HG03097 (cell line): ENCODE data around the gene DYNLT3.

ENCODE experiments used
- ATAC-seq: cut with Tn5 transposase; IDR thresholded peaks from one replicate; pipeline ENCODE4 v1.9.1; 2021; ENCODE audit not compliant: unreplicated experiment, low FRiP score

Gene DYNLT3

DNA sequence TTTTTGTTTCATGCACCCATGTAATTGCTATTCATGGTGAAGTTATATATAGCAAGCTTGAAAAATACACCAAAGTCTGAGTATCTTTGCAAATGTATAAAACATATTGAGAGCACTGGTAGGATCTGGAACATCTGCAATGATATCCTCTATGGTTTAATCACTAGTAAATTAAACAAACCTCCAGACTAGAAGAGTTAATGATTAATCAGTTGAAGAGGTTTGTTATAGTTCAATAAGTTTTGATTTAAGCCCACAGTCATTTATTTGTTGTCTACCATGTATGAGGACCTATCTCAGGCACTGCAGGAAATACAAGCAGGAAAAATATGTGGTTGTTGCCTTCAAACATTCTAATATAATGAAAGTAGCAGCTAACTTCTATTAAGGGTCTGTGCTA lies 51.1 kb downstream of the DYNLT3 start:
- ATAC-seq = no peak
